GM12878 (cell line): ENCODE results near the gene HNF4A. TPM values are rescaled to one million over a fixed set of nuclear protein-coding genes. Genes with fewer than 3 reads are reported as not detected.

Source experiments
- ATAC-seq: fragments of 200-7000 bp; cut with Tn5 transposase; 3 replicates; pipeline ENCODE4 v1.9.1; 2020; ENCODE audit warnings: mild to moderate bottlenecking, moderate library complexity
- BruUV-seq: library from RNA; stranded (reverse); fragments of 400-500 nt; replicated peaks from 2 replicates; lab custom pipeline; 2021; lab: Mats Ljungman, UMichigan
- CTCF ChIA-PET: fragments of 300-600 bp; sonication (Branson Sonifier 250); formaldehyde crosslinking; extraction: SDS; loops from one replicate; lab custom pipeline; 2021; ENCODE audit warnings: inconsistent platforms; lab: Yijun Ruan, JAX
- POLR2A ChIA-PET: fragments of 350-600 bp; formaldehyde crosslinking; extraction: SDS; loops from one replicate; lab custom pipeline; 2021; ENCODE audit warnings: inconsistent platforms; lab: Charles Lee
- RAD21 ChIA-PET: fragments of 300-600 bp; sonication (Branson Sonifier 250); formaldehyde crosslinking; loops from one replicate; lab custom pipeline; 2023; ENCODE audit warnings: antibody characterized with exemption; ENCODE audit not compliant: unreplicated experiment; lab: Charles Lee
- SMC1A ChIA-PET: fragments of 300-600 bp; sonication (Branson Sonifier 250); formaldehyde crosslinking; loops from one replicate; lab custom pipeline; 2023; ENCODE audit not compliant: unreplicated experiment, uncharacterized antibody; lab: Charles Lee
- DNase-seq: peaks from one replicate; pipeline ENCODE4 v3.0.0-alpha.2; 2011; ENCODE audit warnings: low read depth, low spot score
- FAIRE-seq: peaks from 3 replicates; lab custom pipeline; 2011; peaks lifted over from hg19 to GRCh38; lab: Jason Lieb, UNC
- H2AFZ ChIP-seq: 2 replicates; pipeline ENCODE4 v1.6.0; 2011; ENCODE audit warnings: low read depth, low read length, control low read depth; ENCODE audit not compliant: control insufficient read depth
- H3K27ac ChIP-seq: 2 replicates; pipeline ENCODE4 v1.5.1; 2011; ENCODE audit warnings: control low read depth; ENCODE audit not compliant: control insufficient read depth, insufficient read depth
- H3K27me3 ChIP-seq, 2 experiments: replicated peaks in 1 of 2; 2 replicates each; pipeline versions ENCODE4 v1.6.0 to v1.6.1; 2011; ENCODE audit warnings: low read length in 1 of 2; ENCODE audit not compliant: control insufficient read depth in 2 of 2, insufficient read depth in 2 of 2
- H3K36me3 ChIP-seq, 2 experiments: 2 replicates each; pipeline ENCODE4 v1.5.1; 2011; ENCODE audit warnings: low read length in 1 of 2; ENCODE audit not compliant: control insufficient read depth in 2 of 2, insufficient read depth in 2 of 2
- H3K4me1 ChIP-seq: 2 replicates; pipeline ENCODE4 v1.6.1; 2011; ENCODE audit warnings: mild to moderate bottlenecking, low read length, moderate library complexity, mixed read lengths; ENCODE audit not compliant: control insufficient read depth, insufficient read depth
- H3K4me2 ChIP-seq: 2 replicates; pipeline ENCODE4 v1.6.0; 2011; ENCODE audit warnings: control low read depth; ENCODE audit not compliant: control insufficient read depth, insufficient read depth
- H3K4me3 ChIP-seq: fragments of 200-600 bp; sonication (generic); 2 replicates; pipeline ENCODE4 v1.5.1; 2016
- H3K79me2 ChIP-seq: 2 replicates; pipeline ENCODE4 v1.6.0; 2011; ENCODE audit warnings: low read length; ENCODE audit not compliant: control insufficient read depth, insufficient read depth
- H3K9ac ChIP-seq: 2 replicates; pipeline ENCODE4 v1.8.0; 2011; ENCODE audit warnings: low read length, control low read depth, mixed read lengths; ENCODE audit not compliant: control insufficient read depth, insufficient read depth
- H3K9me3 ChIP-seq: replicated peaks from 3 replicates; pipeline ENCODE4 v1.5.1; 2011; ENCODE audit warnings: mild to moderate bottlenecking, low read length; ENCODE audit not compliant: control insufficient read depth, insufficient read depth
- H4K20me1 ChIP-seq: 2 replicates; pipeline ENCODE4 v1.6.0; 2011; ENCODE audit not compliant: control insufficient read depth, insufficient read depth
- EZH2 ChIP-seq: IDR thresholded peaks from 2 replicates; pipeline ENCODE4 v1.6.1; 2012; ENCODE audit warnings: low read depth, mild to moderate bottlenecking, control low read depth, inconsistent platforms, low read length, borderline replicate concordance; ENCODE audit not compliant: control insufficient read depth
- MEF2B ChIP-seq: fragments of 450-650 bp; IDR thresholded peaks from 2 replicates; pipeline ENCODE4 v1.6.1; 2018; ENCODE audit warnings: mild to moderate bottlenecking, moderate library complexity; ENCODE audit not compliant: partially characterized antibody, poor library complexity, severe bottlenecking
- NFYA ChIP-seq: IDR thresholded peaks from 2 replicates; pipeline ENCODE4 v1.6.1; 2011; ENCODE audit warnings: low read depth, mild to moderate bottlenecking, low read length, improper control_type of control experiment, borderline replicate concordance
- NFYB ChIP-seq: IDR thresholded peaks from 2 replicates; pipeline ENCODE4 v1.6.1; 2011; ENCODE audit warnings: low read depth, mild to moderate bottlenecking, low read length, improper control_type of control experiment, moderate library complexity; ENCODE audit not compliant: insufficient read depth
- NR2C2 ChIP-seq: IDR thresholded peaks from 2 replicates; pipeline ENCODE4 v1.6.1; 2011; ENCODE audit warnings: borderline replicate concordance, low read depth; ENCODE audit not compliant: control insufficient read depth, insufficient read length
- RAD51 ChIP-seq: fragments of 450-650 bp; IDR thresholded peaks from 2 replicates; pipeline ENCODE4 v1.6.1; 2016; ENCODE audit warnings: moderate library complexity, mild to moderate bottlenecking, inconsistent platforms
- SMAD5 ChIP-seq: IDR thresholded peaks from 2 replicates; pipeline ENCODE4 v1.6.1; 2016; ENCODE audit warnings: antibody characterized with exemption, low read depth
- STAT1 ChIP-seq: fragments of 450-650 bp; conservative IDR thresholded peaks from 2 replicates; pipeline ENCODE4 v1.6.1; 2014; ENCODE audit warnings: antibody characterized with exemption, mild to moderate bottlenecking
- ZBED1 ChIP-seq: IDR thresholded peaks from 2 replicates; pipeline ENCODE4 v1.6.1; 2016; ENCODE audit warnings: borderline replicate concordance
- WGBS: methylation state at CpG from one replicate; pipeline ENCODE4 v1.1.6; 2016; ENCODE audit warnings: low lambda C conversion rate; ENCODE audit not compliant: insufficient replicate concordance, insufficient coverage; ENCODE audit errors: missing lambda C conversion rate; 5-methylcytosine and 5-hydroxymethylcytosine counted together
- in situ Hi-C: fragments of 300-500 bp; cut with MboI; formaldehyde crosslinking; loops from 9 replicates; pipeline ENCODE4 v1.14.3; 2018; ENCODE audit warnings: mixed read lengths
- intact Hi-C: fragments of 100-400 bp; cut with micrococcal nuclease; formaldehyde crosslinking; loops from one replicate; pipeline ENCODE4 v1.14.2; 2022; ENCODE audit not compliant: unreplicated experiment
- polyA plus RNA-seq, 11 experiments: library from polyadenylated mRNA; depleted of rRNA in 4 of 11; unstranded in 6 of 11; stranded (reverse) in 5 of 11; fragments of >200 nt; fragmentation: Nextera tagmentation in 4 of 11; fragmentation: Illumina TruSeq in 1 of 11; extraction: Ambion mirVana in 4 of 11; extraction: Trizol in 1 of 11; gene quantifications; 1 replicate in 1 of 11; 2 replicates in 10 of 11; pipeline versions ENCODE4 v1.2.1 to v1.2.3, GENCODE V29; 2011 to 2016; ENCODE audit warnings: inconsistent platforms in 2 of 11, missing spikeins in 2 of 11, low read depth in 1 of 11
- total RNA-seq, 4 experiments: library from RNA; depleted of rRNA in 3 of 4; stranded (reverse); fragments of >200 nt in 3 of 4; fragmentation: Illumina TruSeq in 1 of 4; extraction: Trizol in 1 of 4; gene quantifications; 2 replicates each; pipeline versions ENCODE4 v1.2.1 to v1.2.3, GENCODE V29; 2013 to 2021
- TF ChIP-seq, protein P1 (sequence below): fragments of 450-650 bp; formaldehyde crosslinking; IDR thresholded peaks from 2 replicates; pipeline ENCODE4 v1.4.0; 2020; ENCODE audit warnings: mild to moderate bottlenecking, moderate library complexity
- TF ChIP-seq, protein P2 (sequence below): fragments of 450-650 bp; formaldehyde crosslinking; IDR thresholded peaks from 2 replicates; pipeline ENCODE4 v1.4.0; 2022; ENCODE audit warnings: mild to moderate bottlenecking, moderate library complexity
- TF ChIP-seq, protein P3 (sequence below): fragments of 450-650 bp; IDR thresholded peaks from 2 replicates; pipeline ENCODE4 v1.6.1; 2016; ENCODE audit warnings: mild to moderate bottlenecking
- TF ChIP-seq, protein P4 (sequence below): fragments of 450-650 bp; IDR thresholded peaks from 2 replicates; pipeline ENCODE4 v1.6.1; 2017; ENCODE audit warnings: antibody characterized with exemption, mild to moderate bottlenecking, moderate library complexity

HNF4A gene
- total and polyA plus RNA-seq, 10 of the 15 experiments (the other 5 are each of a cell fraction or from before 2014, with no cell fraction given), result 0.21 TPM; not detected in 9

DNA sequence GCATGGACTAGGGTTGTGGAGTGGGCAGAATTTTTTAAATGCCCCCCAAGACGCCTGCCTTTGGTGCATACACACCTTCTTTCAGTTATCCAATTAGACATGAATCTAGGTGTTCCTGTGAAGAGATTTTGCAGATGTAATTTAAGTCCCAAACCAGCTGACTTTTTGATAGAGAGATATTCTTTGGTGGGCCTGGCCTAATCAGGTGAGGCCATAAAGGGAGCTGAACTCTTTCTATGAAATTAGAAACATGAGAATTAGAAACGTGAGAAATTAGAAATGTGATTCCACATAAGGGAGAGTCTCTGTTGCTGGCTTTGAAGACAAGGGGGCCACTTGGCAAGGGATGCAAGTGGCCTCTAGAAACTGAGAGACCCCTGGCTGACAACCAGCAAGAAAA lies 83.8 kb downstream of the HNF4A start:
- no peaks in the 10 kb centered on the region for H3K36me3 ChIP-seq
- DNase-seq (no peak), ATAC-seq (no peak), FAIRE-seq (no peak)
- intact Hi-C loops (no loop called here), in situ Hi-C loops (no loop called here)
- RAD21 ChIA-PET, result no interaction called here
- no peak overlapping the region for H3K4me3 ChIP-seq
- H3K27me3 ChIP-seq, result no peaks in the 10 kb centered on the region
- WGBS, result 11% methylated on average over 2 of the region's 2 CpGs
- H3K4me2 ChIP-seq, result no peak overlapping the region
- POLR2A ChIA-PET, result no interaction called here
- no peaks in the 10 kb centered on the region for H3K9me3 ChIP-seq
- no peak overlapping the region for H3K9ac ChIP-seq
- no TSS peak for BruUV-seq
- H2AFZ ChIP-seq, result no peak overlapping the region
- CTCF ChIA-PET, result no interaction called here
- H3K79me2 ChIP-seq, result no peaks in the 10 kb centered on the region
- H4K20me1 ChIP-seq, result no peaks in the 10 kb centered on the region
- SMC1A ChIA-PET, result interaction anchor here (0.8 kb wide), 1 partner anchor 11 kb away, joined by 3 read pairs; no protein-coding TSS in a partner anchor
- no peaks in the 10 kb centered on the region for H3K4me1 ChIP-seq
- H3K27ac ChIP-seq, result no peak overlapping the region
- TF ChIP-seq STAT1 (no peak), NFYA (no peak), SMAD5 (no peak), EZH2 (no peak), NR2C2 (no peak), NFYB (no peak), ZBED1 (no peak), MEF2B (no peak), RAD51 (no peak)
- TF ChIP-seq, protein P1, sequence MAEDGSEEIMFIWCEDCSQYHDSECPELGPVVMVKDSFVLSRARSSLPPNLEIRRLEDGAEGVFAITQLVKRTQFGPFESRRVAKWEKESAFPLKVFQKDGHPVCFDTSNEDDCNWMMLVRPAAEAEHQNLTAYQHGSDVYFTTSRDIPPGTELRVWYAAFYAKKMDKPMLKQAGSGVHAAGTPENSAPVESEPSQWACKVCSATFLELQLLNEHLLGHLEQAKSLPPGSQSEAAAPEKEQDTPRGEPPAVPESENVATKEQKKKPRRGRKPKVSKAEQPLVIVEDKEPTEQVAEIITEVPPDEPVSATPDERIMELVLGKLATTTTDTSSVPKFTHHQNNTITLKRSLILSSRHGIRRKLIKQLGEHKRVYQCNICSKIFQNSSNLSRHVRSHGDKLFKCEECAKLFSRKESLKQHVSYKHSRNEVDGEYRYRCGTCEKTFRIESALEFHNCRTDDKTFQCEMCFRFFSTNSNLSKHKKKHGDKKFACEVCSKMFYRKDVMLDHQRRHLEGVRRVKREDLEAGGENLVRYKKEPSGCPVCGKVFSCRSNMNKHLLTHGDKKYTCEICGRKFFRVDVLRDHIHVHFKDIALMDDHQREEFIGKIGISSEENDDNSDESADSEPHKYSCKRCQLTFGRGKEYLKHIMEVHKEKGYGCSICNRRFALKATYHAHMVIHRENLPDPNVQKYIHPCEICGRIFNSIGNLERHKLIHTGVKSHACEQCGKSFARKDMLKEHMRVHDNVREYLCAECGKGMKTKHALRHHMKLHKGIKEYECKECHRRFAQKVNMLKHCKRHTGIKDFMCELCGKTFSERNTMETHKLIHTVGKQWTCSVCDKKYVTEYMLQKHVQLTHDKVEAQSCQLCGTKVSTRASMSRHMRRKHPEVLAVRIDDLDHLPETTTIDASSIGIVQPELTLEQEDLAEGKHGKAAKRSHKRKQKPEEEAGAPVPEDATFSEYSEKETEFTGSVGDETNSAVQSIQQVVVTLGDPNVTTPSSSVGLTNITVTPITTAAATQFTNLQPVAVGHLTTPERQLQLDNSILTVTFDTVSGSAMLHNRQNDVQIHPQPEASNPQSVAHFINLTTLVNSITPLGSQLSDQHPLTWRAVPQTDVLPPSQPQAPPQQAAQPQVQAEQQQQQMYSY, result no peak
- TF ChIP-seq, protein P2, sequence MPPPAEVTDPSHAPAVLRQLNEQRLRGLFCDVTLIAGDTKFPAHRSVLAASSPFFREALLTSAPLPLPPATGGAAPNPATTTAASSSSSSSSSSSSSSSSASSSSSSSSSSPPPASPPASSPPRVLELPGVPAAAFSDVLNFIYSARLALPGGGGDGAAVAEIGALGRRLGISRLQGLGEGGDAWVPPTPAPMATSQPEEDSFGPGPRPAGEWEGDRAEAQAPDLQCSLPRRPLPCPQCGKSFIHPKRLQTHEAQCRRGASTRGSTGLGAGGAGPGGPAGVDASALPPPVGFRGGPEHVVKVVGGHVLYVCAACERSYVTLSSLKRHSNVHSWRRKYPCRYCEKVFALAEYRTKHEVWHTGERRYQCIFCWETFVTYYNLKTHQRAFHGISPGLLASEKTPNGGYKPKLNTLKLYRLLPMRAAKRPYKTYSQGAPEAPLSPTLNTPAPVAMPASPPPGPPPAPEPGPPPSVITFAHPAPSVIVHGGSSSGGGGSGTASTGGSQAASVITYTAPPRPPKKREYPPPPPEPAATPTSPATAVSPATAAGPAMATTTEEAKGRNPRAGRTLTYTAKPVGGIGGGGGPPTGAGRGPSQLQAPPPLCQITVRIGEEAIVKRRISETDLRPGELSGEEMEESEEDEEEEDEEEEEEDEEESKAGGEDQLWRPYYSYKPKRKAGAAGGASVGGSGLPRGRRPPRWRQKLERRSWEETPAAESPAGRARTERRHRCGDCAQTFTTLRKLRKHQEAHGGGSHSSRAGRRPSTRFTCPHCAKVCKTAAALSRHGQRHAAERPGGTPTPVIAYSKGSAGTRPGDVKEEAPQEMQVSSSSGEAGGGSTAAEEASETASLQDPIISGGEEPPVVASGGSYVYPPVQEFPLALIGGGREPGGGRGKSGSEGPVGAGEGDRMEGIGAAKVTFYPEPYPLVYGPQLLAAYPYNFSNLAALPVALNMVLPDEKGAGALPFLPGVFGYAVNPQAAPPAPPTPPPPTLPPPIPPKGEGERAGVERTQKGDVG (CRISPR knock-in tag), result no peak
- TF ChIP-seq, protein P3, sequence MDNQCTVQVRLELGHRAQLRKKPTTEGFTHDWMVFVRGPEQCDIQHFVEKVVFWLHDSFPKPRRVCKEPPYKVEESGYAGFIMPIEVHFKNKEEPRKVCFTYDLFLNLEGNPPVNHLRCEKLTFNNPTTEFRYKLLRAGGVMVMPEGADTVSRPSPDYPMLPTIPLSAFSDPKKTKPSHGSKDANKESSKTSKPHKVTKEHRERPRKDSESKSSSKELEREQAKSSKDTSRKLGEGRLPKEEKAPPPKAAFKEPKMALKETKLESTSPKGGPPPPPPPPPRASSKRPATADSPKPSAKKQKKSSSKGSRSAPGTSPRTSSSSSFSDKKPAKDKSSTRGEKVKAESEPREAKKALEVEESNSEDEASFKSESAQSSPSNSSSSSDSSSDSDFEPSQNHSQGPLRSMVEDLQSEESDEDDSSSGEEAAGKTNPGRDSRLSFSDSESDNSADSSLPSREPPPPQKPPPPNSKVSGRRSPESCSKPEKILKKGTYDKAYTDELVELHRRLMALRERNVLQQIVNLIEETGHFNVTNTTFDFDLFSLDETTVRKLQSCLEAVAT, result no peak
- TF ChIP-seq, protein P4, sequence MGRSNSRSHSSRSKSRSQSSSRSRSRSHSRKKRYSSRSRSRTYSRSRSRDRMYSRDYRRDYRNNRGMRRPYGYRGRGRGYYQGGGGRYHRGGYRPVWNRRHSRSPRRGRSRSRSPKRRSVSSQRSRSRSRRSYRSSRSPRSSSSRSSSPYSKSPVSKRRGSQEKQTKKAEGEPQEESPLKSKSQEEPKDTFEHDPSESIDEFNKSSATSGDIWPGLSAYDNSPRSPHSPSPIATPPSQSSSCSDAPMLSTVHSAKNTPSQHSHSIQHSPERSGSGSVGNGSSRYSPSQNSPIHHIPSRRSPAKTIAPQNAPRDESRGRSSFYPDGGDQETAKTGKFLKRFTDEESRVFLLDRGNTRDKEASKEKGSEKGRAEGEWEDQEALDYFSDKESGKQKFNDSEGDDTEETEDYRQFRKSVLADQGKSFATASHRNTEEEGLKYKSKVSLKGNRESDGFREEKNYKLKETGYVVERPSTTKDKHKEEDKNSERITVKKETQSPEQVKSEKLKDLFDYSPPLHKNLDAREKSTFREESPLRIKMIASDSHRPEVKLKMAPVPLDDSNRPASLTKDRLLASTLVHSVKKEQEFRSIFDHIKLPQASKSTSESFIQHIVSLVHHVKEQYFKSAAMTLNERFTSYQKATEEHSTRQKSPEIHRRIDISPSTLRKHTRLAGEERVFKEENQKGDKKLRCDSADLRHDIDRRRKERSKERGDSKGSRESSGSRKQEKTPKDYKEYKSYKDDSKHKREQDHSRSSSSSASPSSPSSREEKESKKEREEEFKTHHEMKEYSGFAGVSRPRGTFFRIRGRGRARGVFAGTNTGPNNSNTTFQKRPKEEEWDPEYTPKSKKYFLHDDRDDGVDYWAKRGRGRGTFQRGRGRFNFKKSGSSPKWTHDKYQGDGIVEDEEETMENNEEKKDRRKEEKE, result no peak
